Occipital lobe (tissue), 2 donors: ENCODE data around the gene RBBP6. TPM values are rescaled to one million over a fixed set of nuclear protein-coding genes. Genes with fewer than 3 reads are reported as not detected.
A peak's percentile ranks its signal among the peaks of the same experiment; 100 is the strongest.
"Not testable (repeated sequence)": the region's sequence is repeated elsewhere in the genome, so short reads cannot be mapped to it uniquely, and the experiment has no call there.

ENCODE experiments used
- DNase-seq: peaks from one replicate; lab custom pipeline; 2025; lab: John Stamatoyannopoulos, UW
- total RNA-seq: library from RNA; depleted of rRNA; stranded (reverse); fragments of >200 nt; gene quantifications from one replicate; pipeline ENCODE4 v1.2.3, GENCODE V29; 2014

The RBBP6 gene, protein sequence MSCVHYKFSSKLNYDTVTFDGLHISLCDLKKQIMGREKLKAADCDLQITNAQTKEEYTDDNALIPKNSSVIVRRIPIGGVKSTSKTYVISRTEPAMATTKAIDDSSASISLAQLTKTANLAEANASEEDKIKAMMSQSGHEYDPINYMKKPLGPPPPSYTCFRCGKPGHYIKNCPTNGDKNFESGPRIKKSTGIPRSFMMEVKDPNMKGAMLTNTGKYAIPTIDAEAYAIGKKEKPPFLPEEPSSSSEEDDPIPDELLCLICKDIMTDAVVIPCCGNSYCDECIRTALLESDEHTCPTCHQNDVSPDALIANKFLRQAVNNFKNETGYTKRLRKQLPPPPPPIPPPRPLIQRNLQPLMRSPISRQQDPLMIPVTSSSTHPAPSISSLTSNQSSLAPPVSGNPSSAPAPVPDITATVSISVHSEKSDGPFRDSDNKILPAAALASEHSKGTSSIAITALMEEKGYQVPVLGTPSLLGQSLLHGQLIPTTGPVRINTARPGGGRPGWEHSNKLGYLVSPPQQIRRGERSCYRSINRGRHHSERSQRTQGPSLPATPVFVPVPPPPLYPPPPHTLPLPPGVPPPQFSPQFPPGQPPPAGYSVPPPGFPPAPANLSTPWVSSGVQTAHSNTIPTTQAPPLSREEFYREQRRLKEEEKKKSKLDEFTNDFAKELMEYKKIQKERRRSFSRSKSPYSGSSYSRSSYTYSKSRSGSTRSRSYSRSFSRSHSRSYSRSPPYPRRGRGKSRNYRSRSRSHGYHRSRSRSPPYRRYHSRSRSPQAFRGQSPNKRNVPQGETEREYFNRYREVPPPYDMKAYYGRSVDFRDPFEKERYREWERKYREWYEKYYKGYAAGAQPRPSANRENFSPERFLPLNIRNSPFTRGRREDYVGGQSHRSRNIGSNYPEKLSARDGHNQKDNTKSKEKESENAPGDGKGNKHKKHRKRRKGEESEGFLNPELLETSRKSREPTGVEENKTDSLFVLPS (N-terminal part only)
- 47.6 TPM for total RNA-seq

DNA sequence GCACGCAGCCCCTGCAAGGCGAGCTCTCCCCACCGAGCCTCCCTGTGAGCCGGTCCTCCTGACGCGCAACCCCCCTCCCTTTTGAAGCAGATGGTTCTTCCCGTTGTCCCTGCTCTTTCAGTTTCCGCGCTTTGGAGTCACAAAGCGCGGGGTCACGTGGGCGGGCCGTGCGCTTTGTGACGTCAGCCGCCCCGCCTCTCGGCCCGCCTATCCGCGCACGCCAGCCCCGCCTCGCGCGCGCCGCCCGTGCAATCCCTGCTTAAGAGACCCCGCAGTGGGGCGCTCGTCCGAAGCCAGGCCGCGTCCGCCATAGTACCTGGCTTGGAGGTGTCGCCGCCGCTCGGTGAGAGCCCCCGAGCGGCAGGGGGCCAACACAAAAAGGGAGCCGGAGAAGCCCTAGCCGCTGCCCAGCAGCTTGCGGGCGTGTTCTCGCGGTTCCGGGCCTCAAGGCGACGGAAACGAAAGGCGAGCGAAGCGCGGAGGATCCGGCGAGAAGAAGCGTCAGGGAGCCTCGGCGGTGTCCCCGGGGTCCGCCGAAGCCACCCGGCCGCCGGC, at the start of gene RBBP6:
Gene RBBP6 (plus strand): TSS at position 272 of the 555 bp plus-strand sequence. CDS start 1,061 bp downstream, outside the sequence.
- DNase-seq, result peak; percentile 94

DNA sequence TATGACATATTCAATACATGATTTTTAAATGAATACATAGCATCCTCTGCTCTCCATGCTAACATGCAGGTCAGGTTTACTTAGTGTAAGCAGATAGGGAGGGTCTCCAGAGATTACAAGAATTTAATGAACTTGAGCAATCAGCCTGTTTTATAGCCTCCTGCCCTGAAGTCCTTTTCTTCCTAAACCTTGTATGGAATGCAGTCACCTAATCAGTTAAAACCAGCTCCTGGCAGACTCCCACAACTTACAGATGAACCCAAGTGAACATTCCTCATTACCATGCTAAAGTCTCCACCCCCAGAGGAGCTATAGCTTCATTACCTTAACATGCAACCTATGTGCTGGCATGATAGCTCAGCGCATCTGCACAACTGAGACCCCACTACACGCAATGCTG, 48.5 kb upstream of the RBBP6 start:
- DNase-seq, result no peak

DNA sequence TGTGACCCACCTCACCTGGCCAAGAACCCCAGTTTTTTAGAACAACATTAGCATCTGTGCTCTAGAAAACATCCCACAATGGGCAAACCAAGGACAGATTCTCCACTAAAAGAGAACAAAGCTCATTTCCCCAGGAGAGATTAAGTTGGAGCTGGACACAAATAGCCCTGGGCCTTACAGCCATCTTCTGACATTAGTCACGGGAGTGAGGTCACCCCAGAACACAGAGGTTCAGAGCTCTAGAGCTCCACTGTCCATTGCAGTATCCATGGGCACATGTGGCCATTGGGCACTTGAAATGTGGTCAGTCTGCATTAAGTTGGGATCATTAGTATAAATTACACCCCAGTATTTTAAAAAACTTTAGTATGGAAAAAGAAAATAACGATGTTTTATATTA, 47.6 kb upstream of the RBBP6 start:
- no peak for DNase-seq

DNA sequence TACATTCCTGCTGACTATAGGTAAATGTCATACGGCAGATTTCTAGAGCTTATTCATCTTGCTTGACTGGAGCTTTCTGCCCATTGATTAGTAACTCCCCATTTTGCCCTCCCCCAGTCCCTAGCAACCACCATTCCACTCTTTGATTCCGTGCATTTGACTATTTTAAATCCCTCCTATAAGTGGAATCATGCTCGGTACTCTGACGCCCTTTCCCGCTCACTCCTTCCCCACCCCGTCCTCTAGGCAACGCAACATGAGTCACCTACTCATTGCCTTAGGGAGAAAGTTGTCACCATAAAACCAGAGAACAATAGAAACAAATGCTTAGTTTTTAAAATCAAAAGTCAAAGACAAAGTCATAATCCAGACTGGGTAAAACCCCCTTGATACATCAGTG, 45.5 kb upstream of the RBBP6 start:
- no peak for DNase-seq

DNA sequence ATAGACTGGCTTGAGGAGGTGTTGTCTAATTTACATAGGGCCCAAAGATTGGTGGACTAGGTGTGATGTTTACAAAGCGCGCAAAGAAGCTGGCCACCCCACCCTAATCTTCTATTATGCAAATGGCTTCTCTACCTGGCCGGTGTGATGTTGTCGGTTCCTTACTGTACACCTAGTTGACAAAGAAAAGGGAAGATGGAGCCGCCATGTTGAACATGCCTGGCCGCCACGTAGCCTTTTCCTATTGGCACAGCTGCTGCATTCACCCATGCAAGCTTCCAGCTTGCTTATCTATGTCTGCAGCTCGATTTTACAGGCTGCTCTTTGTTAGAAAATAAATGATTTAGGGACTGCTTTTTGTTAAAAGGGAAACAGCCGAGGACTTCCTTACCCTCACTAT, 44.2 kb upstream of the RBBP6 start:
- not testable (repeated sequence) for DNase-seq

DNA sequence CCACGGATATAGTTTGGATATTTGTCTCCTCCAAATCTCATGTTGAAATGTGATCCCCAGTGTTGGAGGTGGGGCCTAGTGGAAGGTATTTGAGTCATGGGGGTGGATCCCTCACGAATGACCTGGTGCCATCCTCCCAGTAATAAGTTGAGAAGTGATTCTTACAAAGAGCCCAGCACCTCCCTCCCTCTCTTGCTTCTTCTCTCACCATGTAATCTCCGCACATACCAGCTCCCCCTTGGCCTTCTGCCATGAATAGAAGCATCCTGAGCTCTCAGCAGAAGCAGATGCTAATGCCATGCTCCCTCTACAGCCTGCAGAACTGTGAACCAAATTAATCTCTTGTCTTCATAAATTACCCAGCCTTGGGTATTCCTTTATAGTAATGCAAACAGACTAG, 41.9 kb upstream of the RBBP6 start:
- no peak for DNase-seq

DNA sequence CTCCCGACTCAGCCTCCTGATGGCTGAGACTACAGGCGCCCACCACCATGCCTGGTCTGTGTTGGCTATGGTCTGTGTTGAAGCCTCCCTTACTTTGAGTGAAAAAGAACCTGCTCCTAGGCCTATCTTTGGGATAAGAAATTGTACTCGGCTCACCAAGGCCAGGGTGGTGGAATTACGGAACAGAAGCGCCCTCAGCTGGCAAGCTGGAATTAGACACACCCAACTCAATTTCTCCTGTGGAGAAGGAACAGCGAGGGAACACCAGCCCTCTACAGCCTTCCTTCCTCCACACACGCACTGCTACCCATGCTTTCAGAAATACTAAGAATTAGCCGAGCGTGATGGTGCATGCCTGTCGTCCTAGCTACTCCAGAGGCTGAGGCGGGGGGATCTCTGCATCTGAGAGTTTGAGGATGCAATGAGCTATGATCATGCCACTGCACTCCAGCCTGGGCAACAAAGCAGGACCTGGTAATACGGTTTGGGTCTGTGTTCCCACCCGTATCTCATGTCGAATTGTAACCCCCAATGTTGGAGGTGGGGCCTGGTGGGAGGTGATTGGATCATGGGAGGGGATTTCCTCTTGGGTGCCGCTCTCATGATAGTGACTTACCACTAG, 40.1 kb upstream of the RBBP6 start:
- DNase-seq, result peak; percentile 68

DNA sequence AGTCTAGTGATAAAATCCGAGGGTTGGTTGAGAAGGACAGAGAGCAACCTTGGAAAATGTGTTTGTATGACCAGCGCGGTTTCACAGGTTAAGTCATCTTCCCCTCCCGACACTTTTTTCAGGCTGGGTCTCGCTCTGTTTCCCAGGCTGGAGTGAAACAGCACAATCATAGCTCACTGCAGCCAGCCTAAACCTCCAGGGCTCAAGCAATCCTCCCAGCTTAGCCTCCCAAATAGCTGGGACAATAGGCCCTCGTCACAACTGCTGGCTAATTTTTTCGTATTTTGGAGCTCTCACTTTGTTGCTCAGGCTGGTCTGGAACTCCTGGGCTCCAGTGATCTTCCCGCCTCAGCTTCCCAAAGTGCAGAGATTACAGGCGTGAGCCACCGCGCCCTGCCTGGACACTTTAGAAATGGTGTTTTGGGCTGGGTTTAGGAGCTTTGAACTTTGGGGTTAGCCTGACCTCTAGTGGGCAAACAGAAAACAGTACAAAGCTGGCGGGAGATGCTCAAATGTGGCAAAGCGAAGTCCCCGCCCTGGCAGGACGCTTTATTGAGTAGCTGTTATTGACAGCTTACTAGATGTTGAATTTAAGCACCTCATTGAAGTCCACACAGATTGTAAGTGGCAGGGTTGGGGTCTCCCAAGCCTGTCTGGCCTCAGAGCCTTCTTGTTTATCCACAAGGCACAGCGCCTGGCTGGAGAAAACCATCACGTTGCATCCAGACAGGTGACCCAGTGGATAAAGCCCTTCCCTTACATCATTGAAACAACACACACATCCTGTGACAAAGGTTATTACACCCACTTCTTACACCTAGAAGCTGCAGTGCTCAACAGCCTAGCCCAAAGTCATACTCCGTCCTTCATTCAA, 34.7 kb upstream of the RBBP6 start:
- peak; percentile 38 for DNase-seq

DNA sequence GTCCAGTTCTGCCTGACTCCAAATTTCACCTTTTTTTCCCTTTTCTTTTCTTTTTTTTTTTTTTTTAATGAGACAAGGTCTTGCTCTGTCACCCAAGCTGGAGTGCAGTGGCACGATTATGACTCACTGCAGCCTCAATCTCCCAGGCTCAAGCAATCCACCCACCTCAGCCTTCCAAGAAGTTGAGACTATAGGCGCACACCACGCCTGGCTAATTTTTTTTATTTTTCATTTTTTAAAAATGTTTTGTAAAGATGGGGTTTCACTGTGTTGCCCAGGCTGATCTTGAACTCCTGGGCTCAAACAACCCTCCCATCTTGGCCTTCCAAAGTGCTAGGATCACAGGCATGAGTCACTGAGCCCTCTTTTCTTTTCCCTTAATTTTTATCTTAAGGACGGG, 33.4 kb upstream of the RBBP6 start:
- no peak for DNase-seq

DNA sequence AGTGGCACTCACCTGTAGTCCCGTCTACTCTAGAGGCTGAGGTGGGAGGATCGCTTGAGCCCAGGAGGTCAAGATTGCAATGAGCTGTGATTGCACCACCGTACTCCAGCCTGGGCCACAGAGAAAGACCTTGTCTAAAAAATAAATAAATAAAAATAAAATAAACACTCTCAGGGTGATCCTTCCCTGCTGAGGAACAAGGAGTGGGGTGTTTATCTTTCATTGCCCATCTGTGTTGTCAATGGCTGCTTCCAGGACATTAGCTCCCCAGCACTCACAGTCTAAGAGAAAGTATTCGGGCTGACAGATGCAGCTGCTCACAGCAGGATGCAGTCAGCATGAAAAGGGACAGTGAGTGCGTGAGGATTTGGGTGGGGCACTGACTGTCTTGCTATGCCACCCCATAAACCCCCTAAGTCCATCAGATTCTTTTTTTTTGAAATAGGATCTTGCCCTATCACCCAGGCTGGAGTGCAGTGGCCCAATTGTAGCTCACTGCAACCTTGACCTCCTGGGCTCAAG, 31.3 kb upstream of the RBBP6 start:
- DNase-seq, result no peak

DNA sequence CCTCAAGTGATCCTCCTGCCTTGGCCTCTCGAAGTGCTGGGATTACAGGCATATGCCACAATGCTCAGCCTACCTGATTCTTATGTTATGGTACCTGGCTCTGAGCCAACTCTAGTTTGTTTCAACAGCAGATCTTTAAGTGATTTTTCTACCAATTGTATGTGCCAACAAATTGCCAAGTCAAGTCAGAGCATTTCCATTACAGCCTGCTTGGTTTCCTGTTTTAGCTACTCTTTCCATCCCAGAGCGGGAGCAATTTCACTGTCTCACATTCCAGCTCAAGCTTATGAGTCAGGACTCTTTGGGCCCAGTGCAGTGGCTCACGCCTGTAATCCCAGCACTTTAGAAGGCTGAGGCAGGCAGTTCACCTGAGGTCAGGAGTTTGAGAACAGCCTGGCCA, 30.8 kb upstream of the RBBP6 start:
- no peak for DNase-seq

DNA sequence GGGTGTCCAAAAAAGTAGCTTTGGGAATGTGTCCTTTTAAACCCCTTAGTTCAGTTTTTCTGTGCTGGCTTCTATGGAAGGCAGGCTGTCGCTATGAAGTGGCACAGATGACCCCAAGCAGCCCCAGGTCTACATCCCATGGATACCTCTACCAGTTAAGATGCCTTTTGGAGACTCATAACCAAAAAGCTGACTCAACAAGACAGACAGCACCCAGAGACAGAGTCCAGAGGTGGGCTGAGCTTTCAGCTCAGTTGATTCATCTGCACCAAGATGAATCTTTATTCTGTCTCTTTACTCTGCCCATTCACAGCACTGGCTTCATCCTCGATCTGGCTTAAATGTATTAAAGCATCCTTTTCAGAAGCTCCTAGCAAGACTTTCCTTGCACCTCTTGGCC, 29.8 kb upstream of the RBBP6 start:
- no peak for DNase-seq

DNA sequence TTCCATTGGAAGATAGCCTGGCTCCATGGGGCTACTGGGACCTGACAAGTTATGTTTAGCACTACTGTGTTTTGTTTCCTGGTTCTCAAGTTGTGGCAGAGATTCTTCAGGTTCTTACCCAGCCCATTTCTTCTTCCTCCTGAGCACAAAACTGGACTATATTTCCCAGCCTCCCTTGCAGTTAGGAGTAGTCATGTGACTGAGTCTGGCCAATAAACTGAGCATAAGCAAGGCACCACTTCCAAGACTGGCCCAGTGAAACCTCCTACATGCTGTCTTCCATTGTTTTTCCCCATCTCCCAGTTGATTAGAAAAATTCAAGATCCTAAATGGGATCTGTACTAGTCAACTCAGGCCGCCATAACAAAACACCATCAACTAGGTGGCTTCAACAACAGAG, 28.2 kb upstream of the RBBP6 start:
- no peak for DNase-seq

DNA sequence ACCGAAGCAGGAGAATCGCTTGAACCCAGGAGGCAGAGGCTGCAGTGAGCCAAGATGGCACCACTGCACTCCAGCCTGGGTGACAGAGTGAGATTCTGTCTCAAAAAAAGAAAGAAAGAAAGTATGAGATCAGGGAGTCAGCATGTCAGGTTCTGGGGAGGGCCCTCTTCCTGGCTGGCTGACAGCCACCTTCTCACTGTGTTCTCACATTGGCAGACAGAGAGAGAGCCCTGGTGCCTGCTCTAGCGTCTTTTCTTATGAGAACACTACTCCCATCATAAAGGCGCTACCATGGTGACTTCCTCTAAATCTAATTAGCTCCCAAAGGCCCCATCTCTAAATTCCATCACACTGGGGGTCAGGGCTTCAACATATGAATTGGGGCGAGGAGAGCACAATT, 27.6 kb upstream of the RBBP6 start:
- DNase-seq, result no peak

DNA sequence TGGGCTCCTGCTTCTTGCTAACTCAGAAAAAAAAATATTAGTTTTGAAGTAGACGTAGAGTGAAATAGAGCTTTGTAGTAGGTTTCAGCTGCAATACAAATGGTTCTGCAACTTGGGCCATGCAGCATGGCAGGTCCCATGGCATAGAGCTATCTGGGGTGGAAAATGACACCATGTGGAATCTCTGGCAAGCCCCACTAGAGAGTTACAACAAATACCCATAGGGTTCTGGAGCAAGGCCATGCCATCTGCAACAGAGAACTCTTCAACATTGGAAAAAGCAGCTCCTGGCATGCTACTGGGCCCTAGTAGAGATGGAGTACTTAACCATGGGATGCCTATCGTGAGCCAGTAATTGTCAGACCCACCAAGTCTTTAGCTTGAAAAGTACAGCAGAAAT, 25.3 kb upstream of the RBBP6 start:
- DNase-seq, result no peak

DNA sequence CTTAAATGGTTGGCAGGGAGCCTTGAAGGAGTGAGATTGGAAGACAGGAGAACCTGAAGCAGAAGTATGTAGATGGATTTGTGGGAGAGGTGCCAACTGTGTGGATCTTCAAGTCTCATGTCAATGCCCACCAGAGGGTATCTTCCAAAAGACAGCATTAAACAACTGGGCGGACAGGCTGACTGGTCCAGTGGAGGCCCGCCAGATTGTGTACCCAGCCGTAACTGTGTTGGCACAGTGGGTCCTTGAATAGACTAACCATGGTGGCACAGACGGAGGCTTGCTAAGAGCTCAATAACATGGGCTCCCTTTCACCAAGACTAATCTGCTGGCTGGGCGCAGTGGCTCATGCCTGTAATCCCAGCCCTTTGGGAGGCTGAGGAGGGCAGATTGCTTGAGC, 24.2 kb upstream of the RBBP6 start:
- no peak for DNase-seq

DNA sequence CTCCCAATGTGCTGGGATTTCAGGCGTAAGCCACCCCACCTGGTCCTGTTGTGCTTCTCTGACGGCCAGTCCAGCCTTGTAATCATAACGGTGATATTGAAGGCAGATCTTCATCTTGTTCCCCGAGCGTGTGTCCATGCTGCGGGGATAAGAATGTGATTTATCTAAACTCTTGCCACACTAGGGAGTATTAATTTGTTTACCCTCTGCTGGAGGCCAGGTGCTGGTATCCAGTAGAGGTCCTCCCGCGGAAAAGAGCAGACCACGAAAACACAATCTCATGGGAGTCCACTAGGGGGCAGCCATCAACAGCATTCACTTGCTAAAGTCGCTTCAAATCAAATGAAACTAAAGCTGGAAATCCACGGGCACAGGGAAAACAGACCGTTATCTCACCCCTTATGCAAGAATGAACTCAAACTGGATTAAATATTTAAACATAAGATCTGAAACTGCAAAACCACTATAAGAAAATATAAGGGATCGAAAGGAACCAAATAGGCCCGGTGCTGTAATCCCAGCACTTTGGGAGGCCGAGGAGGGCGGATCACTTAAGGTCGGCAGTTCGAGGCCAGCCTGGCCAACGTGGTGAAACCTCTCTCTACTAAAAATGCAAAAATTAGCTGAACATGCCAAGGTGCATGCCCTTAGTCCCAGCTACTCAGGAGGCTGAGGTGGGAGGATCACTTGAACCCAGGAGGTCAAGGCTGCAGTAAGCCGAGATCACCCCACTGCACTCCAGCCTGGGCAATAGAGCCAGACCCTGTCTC, 22.3 kb upstream of the RBBP6 start:
- DNase-seq, result peak; percentile 35

DNA sequence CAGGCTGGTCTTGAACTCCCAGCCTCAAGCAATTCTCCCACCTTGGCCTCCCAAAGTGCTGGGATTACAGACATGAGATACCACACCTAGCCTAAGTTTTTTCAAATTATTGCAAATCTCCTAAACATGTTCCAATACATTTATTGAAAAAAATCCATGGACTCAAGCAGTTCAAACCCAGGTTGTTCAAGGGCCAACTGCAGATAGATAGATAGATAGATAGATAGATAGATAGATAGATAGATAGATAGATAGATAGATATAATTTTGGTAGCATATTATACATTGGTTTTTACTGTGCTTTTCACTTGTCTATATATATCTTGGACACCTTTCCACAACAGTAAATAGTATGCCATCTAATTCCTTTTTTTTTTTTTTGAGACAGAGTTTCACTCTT, 20.9 kb upstream of the RBBP6 start:
- no peak for DNase-seq

DNA sequence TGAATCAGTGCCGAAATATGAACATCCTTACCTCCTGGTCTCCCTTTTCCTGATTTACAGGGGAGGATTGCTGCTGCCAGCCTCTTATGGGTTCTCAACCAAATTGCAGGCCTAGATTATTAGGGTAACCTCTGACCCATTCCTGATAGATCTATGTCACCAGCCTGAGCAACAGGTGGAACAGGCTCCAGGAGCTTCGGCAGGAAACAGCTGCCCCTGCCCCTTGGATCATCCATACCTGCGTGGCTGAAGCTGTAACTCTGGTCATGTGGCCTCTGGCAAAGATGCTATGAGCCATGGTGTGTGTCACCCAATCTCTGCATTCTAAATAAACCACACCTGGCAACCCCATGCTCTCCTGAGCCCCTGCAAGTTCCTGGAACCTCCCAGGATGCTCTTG, 18.4 kb upstream of the RBBP6 start:
- DNase-seq, result no peak

DNA sequence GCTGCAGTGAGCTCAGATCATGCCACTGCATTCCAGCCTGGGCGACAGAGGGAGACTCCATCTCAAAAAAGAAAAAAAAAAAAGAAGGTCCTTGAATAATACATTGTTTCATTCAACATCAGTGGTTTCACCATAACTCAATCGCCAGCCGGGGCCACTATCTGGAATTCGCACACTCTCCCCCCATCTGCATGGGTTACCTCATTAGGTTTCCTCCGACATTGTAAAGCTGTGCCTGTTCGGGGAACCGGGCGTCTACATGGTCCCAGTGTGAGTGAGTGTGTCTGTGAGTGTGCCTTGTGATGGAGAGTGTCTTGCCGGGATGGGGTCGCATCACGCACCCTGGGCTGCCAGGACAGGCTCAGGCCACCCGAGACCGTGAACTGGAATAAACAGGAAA, 16.6 kb upstream of the RBBP6 start:
- no peak for DNase-seq
